ENCODE data around the gene ANXA3.

Gene ANXA3

DNA sequence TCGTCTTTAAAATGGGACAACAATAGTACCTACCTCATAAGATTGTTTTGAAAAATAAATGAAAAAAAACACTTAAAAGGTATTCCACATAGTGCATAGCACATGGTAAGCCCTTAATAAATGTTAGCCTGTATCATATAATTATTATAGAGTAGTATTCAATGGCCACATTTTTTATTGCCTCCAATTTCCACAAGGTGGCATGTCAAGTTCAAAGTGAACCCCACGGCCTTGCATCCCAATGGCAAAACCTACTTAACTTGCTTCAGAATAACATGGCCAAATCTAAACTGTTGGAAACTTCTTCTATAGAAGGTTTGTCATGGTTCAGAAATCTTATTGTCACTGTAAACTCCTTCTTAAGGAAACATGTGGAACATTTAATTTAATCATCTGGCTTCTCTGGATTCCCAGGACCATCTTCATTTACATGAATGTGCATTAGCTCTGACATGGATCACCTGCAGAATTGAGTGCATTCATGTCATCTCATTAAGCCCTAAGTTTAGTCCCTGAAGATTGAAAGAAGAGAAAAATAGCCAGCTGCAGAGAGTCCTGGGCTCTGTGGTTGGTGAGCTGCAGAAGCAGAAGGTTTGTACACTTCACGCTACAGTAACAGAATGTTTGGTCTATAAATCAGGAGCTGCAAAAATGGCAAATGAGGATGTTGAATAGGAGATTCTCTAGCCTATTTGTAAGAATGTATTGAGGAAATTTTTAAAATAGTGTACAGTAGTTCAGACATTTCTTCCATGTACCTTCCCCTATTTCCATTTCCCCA, 61.0 kb downstream of the ANXA3 start:
- DNase-seq, result peak; percentile 86

DNA sequence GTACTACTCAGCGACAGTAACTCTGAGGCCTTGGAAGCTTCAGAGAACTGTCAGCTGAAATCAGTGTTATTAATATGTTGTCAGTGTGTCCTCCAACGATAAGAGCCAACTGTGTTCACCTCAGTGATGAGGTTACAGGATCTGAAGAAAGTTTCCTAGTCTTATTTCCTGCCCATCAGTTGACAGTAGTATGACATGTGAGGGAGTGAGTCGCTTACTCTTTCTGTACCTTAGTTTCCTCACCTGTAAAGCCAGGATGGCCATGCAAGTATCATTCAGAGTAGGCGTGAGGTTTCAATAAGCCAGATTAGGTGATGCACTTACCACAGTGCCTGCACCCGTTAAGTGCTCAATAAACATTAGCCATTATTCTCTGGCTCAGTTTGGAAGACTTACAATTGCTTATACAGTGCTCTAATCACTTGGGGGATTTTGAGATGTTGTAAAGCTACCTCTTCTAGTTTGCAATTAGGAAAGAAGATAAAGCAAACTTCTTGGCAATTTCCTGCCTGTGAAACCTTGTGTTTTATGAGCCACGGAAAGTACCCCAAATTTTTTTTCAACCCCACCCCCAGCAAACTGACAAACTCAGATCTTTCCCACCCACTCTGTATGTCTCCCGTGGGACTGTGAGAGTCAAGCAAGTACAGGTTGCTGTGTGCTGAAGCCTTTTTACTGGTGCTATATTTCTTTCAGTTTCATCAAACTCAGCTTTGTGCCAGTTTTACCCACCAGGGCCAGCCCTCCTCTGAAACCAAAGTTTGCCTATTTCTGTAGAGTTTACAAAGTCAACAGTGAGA, 62.2 kb downstream of the ANXA3 start:
- DNase-seq, result peak; percentile 65

DNA sequence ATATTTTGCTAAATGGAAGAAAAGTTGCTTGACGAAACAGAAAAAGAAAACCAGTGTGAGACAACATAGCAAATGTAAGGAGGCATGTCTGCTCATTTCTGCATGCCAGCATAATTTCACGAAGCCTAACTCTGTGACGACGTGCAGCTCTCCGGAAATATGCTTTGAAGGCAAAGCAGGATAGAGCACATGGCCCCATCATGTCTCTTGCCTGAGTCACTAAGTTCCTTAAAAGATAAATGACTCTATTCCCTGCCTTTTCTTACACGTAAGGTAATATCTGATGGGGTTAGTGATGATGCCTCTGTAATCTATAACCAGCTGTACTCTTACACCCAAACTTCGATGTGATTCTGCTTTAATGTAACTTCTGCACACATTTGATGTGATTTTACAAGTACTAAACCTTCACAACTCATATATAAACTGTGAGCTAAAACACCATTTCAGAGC, 64.5 kb downstream of the ANXA3 start:
- no peak for DNase-seq

DNA sequence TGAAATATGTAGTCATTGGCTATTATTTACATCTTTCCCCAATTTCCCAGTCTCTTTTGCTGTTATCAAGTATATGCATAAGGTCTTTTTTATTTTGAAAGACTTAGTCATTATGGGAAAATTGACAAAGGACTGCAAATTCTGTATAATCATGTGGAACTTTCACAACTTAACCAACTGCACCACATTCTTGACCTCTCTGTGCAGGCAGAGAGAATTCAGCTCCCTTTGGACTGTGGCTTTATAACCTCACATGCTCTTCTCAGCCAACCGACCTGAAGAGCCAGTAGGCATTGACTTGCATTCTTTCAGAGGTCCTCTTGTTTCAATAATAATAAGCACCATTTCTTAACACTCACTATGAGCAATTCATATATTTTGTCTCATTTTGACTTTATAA, 66.9 kb downstream of the ANXA3 start:
- DNase-seq, result no peak

DNA sequence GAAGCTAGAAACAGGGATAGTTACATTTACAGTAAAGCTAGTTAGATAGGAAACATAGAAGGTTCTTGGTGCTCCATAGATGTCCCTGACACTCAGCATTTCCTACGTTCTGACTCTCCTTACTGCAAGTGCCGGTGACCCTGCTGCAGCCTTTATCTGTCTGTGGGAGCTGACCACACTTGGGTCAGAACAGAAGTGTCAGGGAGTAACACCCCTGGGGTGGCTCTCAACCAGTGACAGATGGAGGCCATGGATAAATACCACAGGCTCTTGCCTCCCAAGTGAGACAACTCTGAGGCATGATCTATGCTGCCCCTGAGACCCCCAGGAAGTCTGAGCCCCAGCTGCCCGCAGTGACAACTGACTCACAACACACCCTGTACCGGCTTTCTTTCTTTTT, 69.8 kb downstream of the ANXA3 start:
- DNase-seq, result peak; percentile 95

DNA sequence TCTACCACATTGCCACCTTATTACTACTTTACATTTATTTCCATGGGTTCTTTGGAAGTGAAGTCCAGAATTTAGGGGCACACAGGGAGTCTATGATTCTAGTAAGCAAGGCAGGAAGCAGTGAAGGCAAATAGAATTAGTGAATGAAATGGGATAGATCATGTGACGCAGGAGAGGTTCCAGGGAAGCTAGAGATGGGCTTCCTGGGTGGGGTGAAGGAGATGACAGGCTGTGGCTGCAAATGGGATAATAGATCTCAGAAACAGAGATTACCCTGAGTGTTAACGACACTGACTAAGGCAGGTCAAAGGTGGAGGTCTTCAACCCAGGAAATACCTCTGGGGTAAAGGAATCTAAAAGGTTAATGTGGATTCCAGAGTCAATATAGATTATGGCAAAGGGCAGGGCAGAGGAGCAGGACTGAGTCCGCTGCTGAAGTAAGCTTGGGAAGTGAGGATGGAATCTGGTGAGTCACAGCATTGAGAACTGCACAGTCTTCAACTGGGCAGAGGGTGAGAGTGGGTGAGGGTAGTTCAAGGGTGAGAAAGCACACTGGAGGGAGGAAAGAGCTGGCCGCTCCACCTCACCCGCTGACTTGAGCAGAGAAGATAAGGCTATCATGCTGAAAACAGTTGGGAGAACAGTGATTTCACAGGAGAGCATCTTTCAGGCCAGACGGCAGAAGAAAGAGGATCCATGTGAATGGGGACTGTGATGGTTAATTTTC, 70.8 kb downstream of the ANXA3 start:
- peak; percentile 89 for DNase-seq

DNA sequence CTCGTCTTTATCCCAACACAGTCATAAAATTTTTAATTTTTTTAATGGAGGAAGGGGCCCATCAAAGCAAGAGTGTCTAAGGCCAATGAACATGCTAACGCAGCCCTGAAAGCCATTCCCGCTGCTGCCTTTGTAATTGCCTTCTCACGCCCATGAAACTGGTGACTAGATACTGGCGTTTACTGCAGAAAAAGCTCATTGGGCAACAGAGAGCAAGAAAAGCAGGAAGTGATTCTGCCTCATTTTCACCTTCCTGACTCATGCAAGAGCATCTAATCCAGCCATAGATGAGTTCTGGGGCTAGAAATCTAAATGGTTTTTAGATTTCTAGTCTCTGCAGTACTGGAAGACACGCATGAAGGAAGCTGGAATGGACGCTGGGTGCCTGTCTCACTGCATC, 72.5 kb downstream of the ANXA3 start:
- DNase-seq, result no peak

DNA sequence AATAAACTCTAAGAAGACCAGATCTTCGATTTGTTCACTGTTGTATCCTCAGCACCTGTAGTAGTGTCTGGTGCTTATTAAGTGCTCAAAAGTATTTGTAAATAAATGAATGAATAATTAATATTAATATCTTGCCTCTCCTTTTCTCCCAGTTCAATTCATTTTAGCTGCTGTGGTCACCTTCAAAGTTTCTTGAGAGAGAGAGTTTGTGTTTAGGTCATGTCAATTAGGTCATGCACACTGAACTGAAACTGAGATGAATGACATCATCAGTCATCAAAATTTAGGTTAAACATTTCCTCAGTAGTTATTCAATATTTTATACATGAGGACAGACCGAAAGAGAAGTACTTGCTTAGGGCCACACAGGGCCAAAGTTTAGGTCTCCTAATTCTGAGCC, 73.5 kb downstream of the ANXA3 start:
- no peak for DNase-seq

DNA sequence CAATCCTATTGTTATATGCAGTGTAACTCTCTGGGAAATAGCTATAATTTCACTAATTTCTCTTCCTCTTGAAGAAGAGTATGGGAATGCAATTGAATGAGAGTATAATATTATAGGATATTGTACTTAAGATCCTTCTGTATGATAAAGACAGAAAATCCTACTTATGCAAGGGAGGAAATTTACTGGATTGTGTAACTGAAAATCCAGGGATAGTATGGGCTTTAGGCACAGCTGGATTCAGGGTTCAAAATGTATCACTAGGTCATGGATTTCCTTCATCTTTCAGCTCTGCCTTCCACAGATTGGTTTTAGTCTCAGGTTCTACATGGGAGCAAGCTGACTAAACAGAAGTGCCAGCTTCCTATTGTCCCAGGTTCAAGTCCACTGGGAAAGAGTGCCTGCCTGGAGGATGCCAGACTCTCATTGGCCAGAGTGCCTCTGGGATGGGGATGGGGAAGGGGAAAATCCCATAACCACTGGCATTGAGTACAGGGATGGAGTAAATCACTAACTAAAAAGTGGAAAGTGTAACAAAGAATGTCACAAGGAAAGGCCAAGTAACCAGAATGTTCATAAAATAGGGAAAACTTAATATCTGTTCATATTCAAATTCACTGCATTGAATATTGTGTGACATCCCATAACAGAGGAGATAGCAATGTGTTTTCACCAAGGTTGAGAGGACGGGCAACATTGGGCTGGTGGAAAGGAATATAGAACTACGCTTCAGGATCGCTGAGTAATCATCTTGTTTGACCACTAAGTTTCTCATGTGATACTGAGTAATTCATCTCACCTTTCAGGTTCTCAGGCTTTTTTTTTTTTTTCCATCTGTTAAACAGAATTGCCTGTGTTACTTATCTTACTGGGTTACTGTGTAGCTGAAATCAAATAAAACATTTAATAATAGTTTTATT, 75.7 kb downstream of the ANXA3 start:
- no peak for DNase-seq

DNA sequence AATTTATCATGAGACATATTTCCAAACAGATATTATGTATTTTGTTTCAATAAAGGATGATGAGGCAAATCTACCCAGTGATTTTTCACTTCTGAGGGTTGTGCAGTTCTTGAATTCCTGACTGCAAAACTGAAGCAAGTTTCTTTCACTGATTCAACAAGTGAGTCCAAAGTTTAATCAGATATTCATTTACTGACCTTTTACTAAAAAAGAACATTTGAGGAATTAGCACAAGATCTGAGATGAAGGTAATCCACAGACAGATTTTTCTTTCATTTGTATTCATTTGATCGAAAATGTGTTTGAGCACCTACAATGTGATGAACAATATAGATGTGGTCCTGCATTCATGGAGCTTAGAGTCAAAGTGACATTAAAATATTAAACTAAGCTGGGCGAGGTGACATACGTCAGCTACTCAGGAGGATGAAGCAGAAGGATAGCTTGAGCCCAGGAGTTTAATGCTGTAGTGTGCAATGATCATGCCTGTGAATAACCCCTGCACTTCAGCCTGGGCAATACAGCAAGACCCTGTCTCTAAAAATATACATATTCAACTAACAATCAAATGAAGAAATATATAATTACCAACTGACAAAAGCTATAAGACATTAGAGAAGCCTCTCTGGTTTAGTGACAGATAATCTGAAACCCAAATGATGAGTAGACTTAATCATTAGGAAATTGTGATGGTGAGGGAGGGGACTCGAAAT, 76.6 kb downstream of the ANXA3 start:
- DNase-seq, result no peak

DNA sequence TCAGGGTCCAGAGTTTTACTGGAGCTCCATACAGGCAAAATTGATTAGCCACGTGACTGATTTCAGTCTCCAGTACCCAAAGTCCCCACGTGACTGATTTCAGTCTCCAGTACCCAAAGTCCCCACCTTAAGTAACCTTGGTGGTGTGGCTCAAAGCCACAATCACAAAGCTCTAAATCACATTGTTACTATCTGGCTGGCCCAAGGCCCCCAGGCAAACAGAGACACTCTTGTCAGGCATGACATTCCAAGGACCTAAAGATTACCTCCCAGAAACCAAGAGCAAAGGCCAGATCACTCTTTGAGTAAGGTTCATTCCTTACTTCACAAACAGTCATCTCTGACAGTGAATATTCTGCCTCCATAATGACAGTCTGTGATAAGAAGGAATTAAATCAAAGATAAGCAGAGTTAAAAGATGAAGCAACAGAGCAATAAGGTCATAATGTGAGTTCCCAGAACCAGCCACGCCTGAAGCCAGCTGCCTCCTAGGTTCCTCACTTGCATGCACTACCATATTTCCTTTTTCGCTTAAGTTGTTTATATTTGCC, 78.5 kb downstream of the ANXA3 start:
- peak; percentile 76 for DNase-seq

DNA sequence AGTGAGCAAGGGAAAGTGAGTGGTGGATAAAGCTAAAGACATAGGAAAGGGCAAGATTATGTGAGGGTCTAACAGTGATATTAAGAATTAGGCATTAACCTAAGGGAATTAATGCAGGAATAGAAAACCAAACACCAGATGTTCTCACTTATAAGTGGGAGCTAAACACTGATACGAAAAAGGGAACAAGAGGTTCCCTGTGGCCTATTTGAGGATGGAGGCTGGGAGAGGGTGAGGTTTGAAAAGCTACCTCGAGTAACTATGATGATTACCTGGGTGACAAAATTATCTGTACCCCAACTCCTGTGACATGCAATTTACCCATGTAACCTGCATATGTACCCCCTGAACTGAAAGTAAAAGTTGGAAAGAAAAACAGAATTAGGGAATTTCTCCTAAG, 79.0 kb downstream of the ANXA3 start:
- no peak for DNase-seq

DNA sequence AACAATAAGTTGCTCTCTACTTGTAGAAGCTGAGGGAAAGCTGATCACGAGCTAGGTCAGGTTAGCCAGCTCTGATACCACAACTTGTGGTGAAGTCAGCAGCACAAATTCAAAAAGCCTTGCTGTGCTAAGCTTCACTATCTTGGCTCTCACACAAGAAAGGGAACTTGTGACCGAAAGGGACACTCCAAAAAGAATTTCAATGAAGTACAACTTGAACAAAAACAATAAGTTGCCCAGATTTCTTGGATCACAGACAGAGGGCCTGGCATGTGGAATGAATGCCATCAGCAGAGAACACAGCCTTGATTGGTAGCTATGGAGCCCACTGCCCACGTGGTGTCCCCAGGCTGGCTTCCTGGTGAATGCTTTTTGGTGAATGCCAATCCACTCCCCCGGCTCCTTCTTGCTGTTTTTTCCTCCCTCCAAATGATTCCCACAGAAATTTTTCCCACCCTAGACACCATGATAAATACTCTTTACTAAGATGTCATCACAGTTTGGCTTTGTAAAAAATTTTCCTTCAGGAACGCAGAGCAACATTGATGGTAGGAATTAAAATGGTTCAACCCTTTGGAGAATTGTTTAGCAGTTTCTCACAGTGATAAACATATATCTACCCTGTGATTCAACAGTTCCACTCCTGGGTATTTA, 82.6 kb downstream of the ANXA3 start:
- DNase-seq, result no peak

DNA sequence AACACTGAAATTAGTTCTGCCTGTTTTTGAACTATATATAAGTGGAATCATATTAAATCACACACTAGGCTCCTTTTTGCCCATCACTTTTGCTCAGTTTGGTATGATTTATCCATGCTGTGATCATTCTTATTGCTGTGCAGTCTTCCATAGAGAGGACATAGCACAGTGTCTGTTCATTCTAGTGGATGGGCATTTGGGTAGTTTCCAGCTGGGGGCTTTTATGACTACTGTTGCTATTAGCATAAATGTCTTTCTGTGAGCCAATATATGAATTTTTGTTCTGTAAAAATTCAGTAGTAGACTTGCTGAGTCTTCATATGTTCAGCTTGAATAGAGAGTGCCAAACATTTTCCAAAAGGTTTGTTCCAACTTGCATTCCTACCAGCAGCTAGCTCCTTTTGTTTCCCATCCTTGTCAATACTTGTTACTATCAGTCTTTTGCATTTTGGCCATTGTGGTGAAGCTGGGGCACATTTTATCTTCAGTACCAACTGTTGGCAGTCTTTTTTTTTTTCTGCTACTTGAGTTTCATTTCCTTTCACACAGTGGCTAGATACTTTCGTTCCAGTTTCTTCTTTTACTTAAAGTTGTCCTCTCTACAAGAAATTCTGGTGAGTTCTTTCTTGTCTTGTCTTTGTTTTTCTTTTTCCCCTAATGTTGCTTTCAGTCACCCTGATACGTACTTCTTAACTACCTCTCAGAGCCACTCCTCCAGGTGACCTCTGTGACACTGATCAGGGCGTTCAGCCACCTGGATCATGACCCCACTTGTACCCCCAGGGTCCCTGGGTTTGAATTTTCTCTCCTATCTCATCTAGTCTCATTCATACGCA, 87.0 kb downstream of the ANXA3 start:
- peak; percentile 90 for DNase-seq

DNA sequence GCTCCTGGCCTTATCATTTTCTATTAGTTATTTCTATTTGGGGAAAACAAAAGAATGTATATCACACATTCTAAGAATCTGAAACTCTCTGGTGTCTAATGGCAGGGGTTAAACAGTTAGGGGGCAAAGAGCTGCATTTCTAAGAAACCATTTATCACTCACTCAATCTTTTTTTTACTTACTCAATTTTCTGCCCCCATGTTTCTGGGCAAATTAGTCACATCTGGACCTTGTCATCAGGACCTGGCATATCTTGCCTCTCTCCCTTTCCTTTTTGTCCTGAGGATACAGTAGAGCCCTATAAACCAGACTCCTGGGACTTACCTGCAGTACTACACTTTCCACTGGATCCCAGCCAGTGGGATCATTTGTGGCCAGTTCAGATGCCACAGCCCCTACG, 89.1 kb downstream of the ANXA3 start:
- DNase-seq, result peak; percentile 50

DNA sequence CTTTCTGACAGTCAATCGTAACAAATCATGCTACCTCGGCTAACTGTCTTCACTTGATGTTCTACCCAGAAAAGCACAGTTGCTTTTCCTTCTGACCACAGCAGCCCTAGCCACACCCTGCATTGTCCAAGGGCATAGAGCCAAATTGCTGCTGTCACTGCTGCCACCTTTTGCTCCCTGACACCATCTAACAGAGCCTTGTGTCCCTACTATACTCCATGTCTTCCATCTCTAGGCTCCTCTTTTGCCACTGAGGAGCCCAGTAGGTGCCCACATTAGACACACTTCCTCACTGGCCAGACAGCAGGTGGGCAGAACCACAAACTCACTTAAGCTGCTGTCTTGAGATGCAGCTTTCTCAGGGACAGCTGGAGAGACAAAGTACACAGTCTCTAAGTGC, 91.4 kb downstream of the ANXA3 start:
- peak; percentile 89 for DNase-seq

DNA sequence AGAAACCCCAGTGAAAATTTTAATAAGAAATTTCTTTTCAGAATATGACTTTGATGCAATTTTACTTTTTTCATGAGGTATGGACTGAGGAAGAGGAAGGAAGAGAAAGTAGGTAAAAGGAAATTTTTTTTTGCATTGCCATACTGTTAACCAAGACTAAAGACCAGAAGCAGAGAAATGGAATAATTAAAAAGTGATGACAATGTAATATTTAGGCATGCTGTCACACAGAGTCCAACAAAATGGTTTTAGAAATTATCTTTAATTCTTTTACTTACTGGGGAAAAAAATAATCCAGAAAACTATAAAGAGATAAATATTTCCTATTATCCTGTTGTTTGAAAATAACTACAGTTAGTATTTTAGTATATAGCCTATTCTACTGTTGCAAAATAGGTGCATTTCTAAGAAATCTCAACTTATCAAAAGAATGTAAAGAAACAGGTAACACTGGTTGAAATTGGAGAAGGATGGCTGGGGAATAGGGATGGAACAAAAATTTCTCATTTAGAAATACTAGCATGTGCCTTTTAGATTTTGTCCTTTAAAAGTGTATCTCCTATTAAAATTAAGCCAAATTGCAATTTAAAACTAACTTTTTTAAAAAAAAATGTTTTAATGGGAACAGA, 92.6 kb downstream of the ANXA3 start:
- DNase-seq, result no peak

DNA sequence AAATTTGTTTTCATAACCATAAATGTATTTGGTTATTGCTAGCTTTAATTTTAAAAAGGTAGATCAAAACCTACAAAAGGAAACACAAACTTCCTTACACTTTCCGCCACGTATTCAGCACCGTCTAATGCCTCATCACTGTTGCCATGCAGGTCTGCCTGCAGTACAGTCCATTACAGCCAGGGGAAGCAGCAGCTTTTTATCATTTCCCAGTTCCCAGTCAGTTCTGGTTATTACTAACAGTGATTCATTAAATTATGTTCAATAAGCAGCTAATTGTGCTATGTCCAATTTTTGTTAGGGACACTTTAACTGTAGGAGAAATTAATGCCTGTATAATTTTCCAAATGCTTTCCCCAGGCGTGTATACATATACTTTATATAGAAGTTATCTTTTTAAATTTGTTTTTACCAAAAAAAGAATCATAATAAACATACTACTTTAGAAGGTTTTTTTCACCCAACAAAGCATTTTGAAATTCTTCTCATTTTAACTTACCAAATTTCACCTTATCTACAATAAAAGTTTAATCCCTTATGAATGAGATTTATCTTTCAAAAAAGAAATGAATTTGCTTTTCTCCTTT, 93.3 kb downstream of the ANXA3 start:
- peak; percentile 86 for DNase-seq

Data from hematopoietic multipotent progenitor cell treated with erythropoietin and hydrocortisone succinate and interleukin-3 and kit ligand, for 8 days (in vitro differentiated cells).